Posterior vena cava (tissue), 2 donors: ENCODE measurements around the gene MARCHF3. TPM values are rescaled to one million over a fixed set of nuclear protein-coding genes. Genes with fewer than 3 reads are reported as not detected.
"Not testable (repeated sequence)": the region's sequence is repeated elsewhere in the genome, so short reads cannot be mapped to it uniquely, and the experiment has no call there.

Experiments
- DNase-seq: peaks from one replicate; pipeline ENCODE4 v3.0.0-alpha.2; 2020; ENCODE audit warnings: low spot score
- intact Hi-C, 2 donors: fragments of 100-400 bp; cut with DNase I; formaldehyde crosslinking; loops; one replicate each; pipeline versions ENCODE4 v1.14.1 to v1.14.2; 2022 to 2023
- total RNA-seq, 2 donors: library from RNA; stranded (reverse); fragmentation: NEBNext Ultra II Directional; extraction: Animal tissue kit (Norgen Biotek cat#: 25700); gene quantifications; one replicate each; pipeline ENCODE4 v1.2.1, GENCODE V29; 2021
- donor health status: DM: yes; HTN: yes; CAD: no.
- donor health status: DM: yes; HTN: yes; CAD: no.

MARCHF3 gene
- total RNA-seq, 2 donors from 2014 or later: 14.1 to 22.8 TPM

- intact Hi-C loops: no loop called here
- DNase-seq: no peak
Observed at GRCh38 chr5:126936775-126937418, 93.5 kb downstream of the MARCHF3 start.

GRCh38 chr5:126931963-126932660, 98.2 kb downstream of the MARCHF3 start:
- no peak for DNase-seq
- intact Hi-C loops: no loop called here

- DNase-seq: no peak
- intact Hi-C loops: no loop called here
Observed at GRCh38 chr5:126928041-126928440, 102.3 kb downstream of the MARCHF3 start.

- no peak for DNase-seq
- intact Hi-C loops: no loop called here
Observed at GRCh38 chr5:126927429-126927828, 102.9 kb downstream of the MARCHF3 start.

- DNase-seq: no peak
- intact Hi-C loops: no loop called here
Observed at GRCh38 chr5:126926187-126926586, 104.2 kb downstream of the MARCHF3 start.

GRCh38 chr5:126925482-126925881, 104.9 kb downstream of the MARCHF3 start:
- DNase-seq: no peak
- intact Hi-C loops: no loop called here

GRCh38 chr5:126924331-126925033, 105.9 kb downstream of the MARCHF3 start:
- intact Hi-C loops: no loop called here

GRCh38 chr5:126921241-126922091, 108.9 kb downstream of the MARCHF3 start:
- intact Hi-C loops: no loop called here
- no peak for DNase-seq

More at GRCh38 chr5:126924331-126925033, 105.9 kb downstream of the MARCHF3 start:
- DNase-seq: no peak

GRCh38 chr5:126920291-126920690, 110.1 kb downstream of the MARCHF3 start:
- no peak for DNase-seq
- intact Hi-C loops: no loop called here

- no peak for DNase-seq
- intact Hi-C loops: no loop called here
Observed at GRCh38 chr5:126919566-126919965, 110.8 kb downstream of the MARCHF3 start.

- intact Hi-C loops: no loop called here
- DNase-seq: no peak
Observed at GRCh38 chr5:126918615-126918957, 111.8 kb downstream of the MARCHF3 start.

- DNase-seq: no peak
- intact Hi-C loops: no loop called here
Observed at GRCh38 chr5:126917918-126918614, 112.3 kb downstream of the MARCHF3 start.

- intact Hi-C loops: no loop called here
- DNase-seq: no peak
Observed at GRCh38 chr5:126915496-126915895, 114.9 kb downstream of the MARCHF3 start.

GRCh38 chr5:126914801-126915436, 115.4 kb downstream of the MARCHF3 start:
- no peak for DNase-seq
- intact Hi-C loops: no loop called here

GRCh38 chr5:126912616-126913200, 117.7 kb downstream of the MARCHF3 start:
- DNase-seq: no peak
- intact Hi-C loops: no loop called here

GRCh38 chr5:126911986-126912385, 118.4 kb downstream of the MARCHF3 start:
- intact Hi-C loops: no loop called here
- no peak for DNase-seq

GRCh38 chr5:126909856-126910255, 120.5 kb downstream of the MARCHF3 start:
- intact Hi-C loops: loop anchor here in 1 of 2 donors (1.0 kb wide), 1 partner anchor 35 kb away; no protein-coding TSS in a partner anchor
- no peak for DNase-seq

GRCh38 chr5:126904407-126904806, 126.0 kb downstream of the MARCHF3 start:
- intact Hi-C loops, DNase-seq: not testable (repeated sequence)
